Esophagus muscularis mucosa (tissue), 3 donors: Measurements from ENCODE around the gene GCN1.
A peak's percentile ranks its signal among the peaks of the same experiment; 100 is the strongest.

Experiments
- POLR2A ChIP-seq: fragments of 450-650 bp; IDR thresholded peaks from one replicate; pipeline ENCODE4 v1.6.1; 2017; ENCODE audit warnings: antibody characterized with exemption, moderate library complexity, mild to moderate bottlenecking, low read depth
- POLR2AphosphoS5 ChIP-seq, 2 donors: sonication (generic); formaldehyde crosslinking; IDR thresholded peaks; one replicate each; pipeline ENCODE4 v1.6.1; 2017; ENCODE audit warnings: antibody characterized with exemption in 2 of 2
- TF ChIP-seq, protein P1 (sequence below), 3 experiments: fragments of 200-600 bp in 2 of 3; fragments of 450-650 bp in 1 of 3; sonication (generic) in 2 of 3; IDR thresholded peaks; one replicate each; pipeline ENCODE4 v1.5.1; 2017 to 2019; ENCODE audit warnings: antibody characterized with exemption in 3 of 3, mild to moderate bottlenecking in 2 of 3, moderate library complexity in 1 of 3

DNA sequence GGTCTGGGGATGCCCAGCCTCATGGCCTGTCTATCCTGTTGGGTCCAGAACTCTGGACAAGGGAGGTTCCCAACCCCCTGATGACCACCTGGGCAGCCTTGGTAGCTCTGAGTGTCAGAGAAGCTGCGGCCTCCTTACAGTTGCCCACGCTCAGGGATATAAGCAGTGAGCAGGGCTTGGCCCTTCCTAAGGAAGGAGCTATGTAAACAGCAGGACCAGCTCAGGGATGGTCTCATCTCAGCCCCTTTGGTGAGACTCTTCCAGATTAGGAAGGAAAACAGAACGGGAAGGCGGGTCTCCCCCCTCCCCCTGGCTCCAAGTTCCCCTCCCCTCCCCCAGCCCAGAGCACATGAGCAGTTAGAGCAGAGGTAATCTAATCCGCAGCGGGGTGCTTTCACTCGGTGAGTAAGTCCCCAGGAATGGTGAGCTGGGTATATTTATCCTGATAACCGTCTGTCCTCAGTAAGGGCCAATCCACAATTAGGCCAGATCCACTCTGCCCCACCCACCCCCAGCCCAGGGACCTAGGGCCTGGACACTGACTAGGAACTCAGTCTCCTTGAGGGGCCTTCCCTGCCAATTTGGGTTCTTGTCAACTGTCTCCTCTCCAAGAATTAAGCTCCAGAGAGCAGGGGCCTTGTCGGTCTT lies 35.9 kb upstream of the GCN1 start:
- TF ChIP-seq POLR2A: no peak
- peak; percentile 54 to 57 for TF ChIP-seq POLR2AphosphoS5 (IDR thresholded peaks at IDR 0.05)
- TF ChIP-seq, protein P1, sequence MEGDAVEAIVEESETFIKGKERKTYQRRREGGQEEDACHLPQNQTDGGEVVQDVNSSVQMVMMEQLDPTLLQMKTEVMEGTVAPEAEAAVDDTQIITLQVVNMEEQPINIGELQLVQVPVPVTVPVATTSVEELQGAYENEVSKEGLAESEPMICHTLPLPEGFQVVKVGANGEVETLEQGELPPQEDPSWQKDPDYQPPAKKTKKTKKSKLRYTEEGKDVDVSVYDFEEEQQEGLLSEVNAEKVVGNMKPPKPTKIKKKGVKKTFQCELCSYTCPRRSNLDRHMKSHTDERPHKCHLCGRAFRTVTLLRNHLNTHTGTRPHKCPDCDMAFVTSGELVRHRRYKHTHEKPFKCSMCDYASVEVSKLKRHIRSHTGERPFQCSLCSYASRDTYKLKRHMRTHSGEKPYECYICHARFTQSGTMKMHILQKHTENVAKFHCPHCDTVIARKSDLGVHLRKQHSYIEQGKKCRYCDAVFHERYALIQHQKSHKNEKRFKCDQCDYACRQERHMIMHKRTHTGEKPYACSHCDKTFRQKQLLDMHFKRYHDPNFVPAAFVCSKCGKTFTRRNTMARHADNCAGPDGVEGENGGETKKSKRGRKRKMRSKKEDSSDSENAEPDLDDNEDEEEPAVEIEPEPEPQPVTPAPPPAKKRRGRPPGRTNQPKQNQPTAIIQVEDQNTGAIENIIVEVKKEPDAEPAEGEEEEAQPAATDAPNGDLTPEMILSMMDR (IDR thresholded peaks at IDR 0.05): no peak
